ENCODE results near the gene CAVIN3.
A peak's percentile ranks its signal among the peaks of the same experiment; 100 is the strongest.

GRCh38 chr11:6269994-6270393 lies 50.3 kb downstream of the CAVIN3 start:
- TF ChIP-seq, protein P1, sequence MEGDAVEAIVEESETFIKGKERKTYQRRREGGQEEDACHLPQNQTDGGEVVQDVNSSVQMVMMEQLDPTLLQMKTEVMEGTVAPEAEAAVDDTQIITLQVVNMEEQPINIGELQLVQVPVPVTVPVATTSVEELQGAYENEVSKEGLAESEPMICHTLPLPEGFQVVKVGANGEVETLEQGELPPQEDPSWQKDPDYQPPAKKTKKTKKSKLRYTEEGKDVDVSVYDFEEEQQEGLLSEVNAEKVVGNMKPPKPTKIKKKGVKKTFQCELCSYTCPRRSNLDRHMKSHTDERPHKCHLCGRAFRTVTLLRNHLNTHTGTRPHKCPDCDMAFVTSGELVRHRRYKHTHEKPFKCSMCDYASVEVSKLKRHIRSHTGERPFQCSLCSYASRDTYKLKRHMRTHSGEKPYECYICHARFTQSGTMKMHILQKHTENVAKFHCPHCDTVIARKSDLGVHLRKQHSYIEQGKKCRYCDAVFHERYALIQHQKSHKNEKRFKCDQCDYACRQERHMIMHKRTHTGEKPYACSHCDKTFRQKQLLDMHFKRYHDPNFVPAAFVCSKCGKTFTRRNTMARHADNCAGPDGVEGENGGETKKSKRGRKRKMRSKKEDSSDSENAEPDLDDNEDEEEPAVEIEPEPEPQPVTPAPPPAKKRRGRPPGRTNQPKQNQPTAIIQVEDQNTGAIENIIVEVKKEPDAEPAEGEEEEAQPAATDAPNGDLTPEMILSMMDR (conservative IDR thresholded peaks at IDR 0.05), result peak; percentile 49
- TF ChIP-seq ZFX (IDR thresholded peaks at IDR 0.05), result no peak
